ENCODE results near the gene KRT34. TPM values are rescaled to one million over a fixed set of nuclear protein-coding genes. Genes with fewer than 3 reads are reported as not detected.

Gene KRT34
- total and polyA plus RNA-seq, 12 donors: not detected

DNA sequence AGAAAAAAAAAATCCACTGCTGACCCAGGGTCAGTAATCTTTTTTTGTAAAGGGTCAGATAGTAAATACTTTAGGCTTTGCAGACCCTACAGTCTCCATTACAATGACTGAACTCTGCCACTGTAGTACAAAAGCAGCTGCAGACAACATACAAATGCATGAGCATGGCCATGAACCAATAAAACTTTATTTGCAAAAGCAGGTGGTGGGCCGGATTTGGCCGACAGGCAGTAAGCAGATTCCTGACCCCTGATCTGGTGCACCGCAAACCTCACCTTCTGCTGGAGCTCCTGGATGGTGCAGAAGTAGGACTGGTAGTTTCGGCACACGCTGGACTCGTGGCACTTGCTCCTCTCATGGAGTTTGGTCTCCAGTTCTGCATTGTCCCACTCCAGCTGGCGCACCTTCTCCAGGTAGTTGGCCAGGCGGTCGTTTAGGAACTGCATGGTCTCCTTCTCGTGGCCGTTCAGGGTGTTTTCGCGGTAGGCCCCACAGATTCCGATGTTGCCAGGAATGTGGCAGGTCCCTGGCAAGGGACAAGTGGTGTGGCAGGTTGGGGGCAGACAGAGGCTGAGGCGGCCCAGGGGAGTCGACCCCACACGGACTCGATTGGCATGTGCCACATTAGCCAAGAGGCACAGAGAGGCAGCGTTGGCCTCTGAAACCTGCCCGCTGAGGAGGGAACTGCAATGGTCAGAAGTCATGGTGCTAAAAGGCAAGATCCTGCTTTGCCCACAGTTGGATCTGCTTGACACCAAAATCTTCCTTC lies 29.1 kb upstream of the KRT34 start:
- TF ChIP-seq, protein P1, sequence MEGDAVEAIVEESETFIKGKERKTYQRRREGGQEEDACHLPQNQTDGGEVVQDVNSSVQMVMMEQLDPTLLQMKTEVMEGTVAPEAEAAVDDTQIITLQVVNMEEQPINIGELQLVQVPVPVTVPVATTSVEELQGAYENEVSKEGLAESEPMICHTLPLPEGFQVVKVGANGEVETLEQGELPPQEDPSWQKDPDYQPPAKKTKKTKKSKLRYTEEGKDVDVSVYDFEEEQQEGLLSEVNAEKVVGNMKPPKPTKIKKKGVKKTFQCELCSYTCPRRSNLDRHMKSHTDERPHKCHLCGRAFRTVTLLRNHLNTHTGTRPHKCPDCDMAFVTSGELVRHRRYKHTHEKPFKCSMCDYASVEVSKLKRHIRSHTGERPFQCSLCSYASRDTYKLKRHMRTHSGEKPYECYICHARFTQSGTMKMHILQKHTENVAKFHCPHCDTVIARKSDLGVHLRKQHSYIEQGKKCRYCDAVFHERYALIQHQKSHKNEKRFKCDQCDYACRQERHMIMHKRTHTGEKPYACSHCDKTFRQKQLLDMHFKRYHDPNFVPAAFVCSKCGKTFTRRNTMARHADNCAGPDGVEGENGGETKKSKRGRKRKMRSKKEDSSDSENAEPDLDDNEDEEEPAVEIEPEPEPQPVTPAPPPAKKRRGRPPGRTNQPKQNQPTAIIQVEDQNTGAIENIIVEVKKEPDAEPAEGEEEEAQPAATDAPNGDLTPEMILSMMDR (IDR thresholded peaks at IDR 0.05): no peak
- Histone ChIP-seq H3K4me1 (replicated peaks in 1 of 2) (peaks cover 1 to 9% of the 10 kb centered on the region in 2 donors), H3K4me3 (no peak overlapping the region), H3K27ac (no peak overlapping the region), H3K36me3 (replicated peaks in 1 of 2) (no peaks in the 10 kb centered on the region), H3K9me3 (replicated peaks in 1 of 3) (no peaks in the 10 kb centered on the region), H3K27me3 (no peaks in the 10 kb centered on the region)
- WGBS, 4 donors: 95 to 97% (median 96%) methylated on average over 17 to 20 of the region's 20 CpGs
- intact Hi-C loops (cut with DNase I): no loop called here
- DNase-seq: no peak

DNA sequence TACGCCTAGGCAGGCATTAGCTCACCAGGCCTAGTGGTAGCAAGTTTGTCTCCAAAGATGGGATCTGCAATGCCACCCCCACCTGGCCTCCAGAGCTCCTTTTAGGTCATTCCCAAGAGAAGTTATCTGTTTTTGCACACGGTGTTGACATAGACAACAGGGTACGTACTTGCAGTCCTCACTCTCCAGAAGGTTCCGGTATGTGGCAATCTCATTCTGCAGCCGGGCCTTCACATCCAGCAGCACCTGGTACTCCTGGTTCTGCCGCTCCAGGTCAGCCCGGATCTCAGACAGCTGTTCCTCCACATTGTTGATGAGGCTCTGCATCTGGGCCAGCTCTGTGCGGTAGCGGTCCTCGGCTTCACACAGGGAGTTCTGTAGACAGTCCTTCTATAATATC lies 25.1 kb upstream of the KRT34 start:
- WGBS, 4 donors: 94 to 98% (median 96%) methylated on average over 6 to 10 of the region's 10 CpGs
- intact Hi-C loops (cut with DNase I): no loop called here

DNA sequence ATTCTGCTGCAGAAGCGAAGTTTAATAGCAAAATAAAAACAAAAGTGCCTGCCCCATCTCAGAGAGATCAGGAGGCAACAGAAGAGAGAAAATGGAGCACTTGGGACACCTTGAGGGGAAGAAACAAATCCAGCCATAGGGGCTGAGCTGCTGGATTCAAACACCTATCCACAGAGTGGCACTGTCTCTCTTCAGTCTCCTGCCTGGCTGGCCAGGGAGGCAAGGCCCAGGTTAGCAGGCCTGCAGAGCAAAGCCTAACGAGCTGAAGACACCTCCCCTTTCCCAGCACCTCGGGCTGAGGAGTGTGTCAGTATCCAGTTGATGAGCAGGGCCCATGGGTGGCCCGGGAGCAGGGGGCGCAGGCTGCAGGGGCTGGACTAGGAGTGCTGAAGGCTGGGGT lies 24.1 kb upstream of the KRT34 start:
- no peaks in the 10 kb centered on the region for H3K9me3 ChIP-seq (replicated peaks in 1 of 3)
- H3K36me3 ChIP-seq (replicated peaks in 1 of 2): no peaks in the 10 kb centered on the region
- WGBS, 4 donors: 63 to 75% (median 70%) methylated on average over 5 of the region's 5 CpGs
- H3K27ac ChIP-seq: no peak overlapping the region
- no peak overlapping the region for H3K4me3 ChIP-seq
- H3K4me1 ChIP-seq (replicated peaks in 1 of 2): no peaks in the 10 kb centered on the region
- intact Hi-C loops (cut with DNase I): no loop called here
- peak in 1 of 7 donors; percentile 49 for DNase-seq
- TF ChIP-seq POLR2A (IDR thresholded peaks at IDR 0.05): no peak
- TF ChIP-seq, protein P1 (IDR thresholded peaks at IDR 0.05): no peak
- H3K27me3 ChIP-seq: no peaks in the 10 kb centered on the region

More for the DNA sequence above, 25.1 kb upstream of the KRT34 start:
- Histone ChIP-seq H3K9me3 (replicated peaks in 1 of 3) (no peaks in the 10 kb centered on the region), H3K36me3 (replicated peaks in 1 of 2) (no peaks in the 10 kb centered on the region), H3K4me1 (replicated peaks in 1 of 2) (no peaks in the 10 kb centered on the region), H3K27me3 (no peaks in the 10 kb centered on the region), H3K27ac (no peak overlapping the region), H3K4me3 (no peak overlapping the region)
- DNase-seq: peak in 1 of 7 donors; percentile 18
- TF ChIP-seq, protein P1 (IDR thresholded peaks at IDR 0.05): no peak
- TF ChIP-seq POLR2A (IDR thresholded peaks at IDR 0.05): no peak

DNA sequence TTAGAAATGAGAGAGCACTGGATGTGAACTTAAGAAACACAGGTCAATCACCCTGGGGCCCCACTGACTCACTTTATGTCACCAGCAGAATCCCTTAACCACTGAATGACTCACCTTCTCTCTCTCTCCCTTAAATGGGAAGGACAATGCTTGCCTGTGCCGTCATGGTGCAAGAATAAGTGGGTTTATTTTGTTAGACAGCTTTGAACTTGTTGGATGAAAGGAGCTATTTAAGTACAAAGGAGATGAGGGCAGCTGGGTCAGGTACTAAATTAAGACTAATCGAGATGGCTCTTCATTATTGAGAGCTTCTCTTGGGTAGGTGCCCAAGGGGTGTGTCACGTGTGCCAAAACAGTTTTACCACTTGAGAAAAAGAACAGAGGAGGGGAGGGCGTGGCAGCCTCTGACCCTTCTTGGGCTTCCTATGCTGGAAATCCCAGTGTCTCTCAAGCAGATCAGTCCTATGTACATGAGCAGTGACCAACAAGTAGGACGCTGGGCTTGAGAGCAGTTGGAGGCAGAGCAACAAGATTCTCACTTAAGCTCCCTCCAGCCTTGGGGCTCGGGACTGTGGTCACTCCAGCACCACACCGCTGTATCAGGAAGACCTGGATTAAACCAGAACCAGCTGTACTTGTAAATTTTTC lies 22.0 kb upstream of the KRT34 start:
- intact Hi-C loops (cut with DNase I): no loop called here
- WGBS, 4 donors: 53 to 64% (median 60%) methylated on average over 7 of the region's 7 CpGs

More for the DNA sequence above, 22.0 kb upstream of the KRT34 start:
- Histone ChIP-seq H3K27ac (no peak overlapping the region), H3K36me3 (replicated peaks in 1 of 2) (no peaks in the 10 kb centered on the region), H3K27me3 (no peaks in the 10 kb centered on the region), H3K9me3 (replicated peaks in 1 of 3) (no peaks in the 10 kb centered on the region), H3K4me3 (no peak overlapping the region), H3K4me1 (replicated peaks in 1 of 2) (no peaks in the 10 kb centered on the region)
- TF ChIP-seq, protein P1 (IDR thresholded peaks at IDR 0.05): no peak
- no peak for TF ChIP-seq POLR2A (IDR thresholded peaks at IDR 0.05)
- peak in 6 of 7 donors; percentile 43 to 65 (median 52) for DNase-seq
